HCT116 (cell line): ENCODE results near the gene FHOD3. TPM values are rescaled to one million over a fixed set of nuclear protein-coding genes. Genes with fewer than 3 reads are reported as not detected.

Experiments
- ATAC-seq: fragments of 200-7000 bp; cut with Tn5 transposase; 2 replicates; pipeline ENCODE4 v1.9.1; 2020; ENCODE audit warnings: mild to moderate bottlenecking, moderate library complexity
- BruUV-seq: library from RNA; stranded (reverse); fragments of 400-500 nt; replicated peaks from 2 replicates; lab custom pipeline; 2021; lab: Mats Ljungman, UMichigan
- CTCF ChIA-PET: fragments of 300-600 bp; sonication (Branson Sonifier 250); formaldehyde crosslinking; loops from one replicate; lab custom pipeline; 2021; ENCODE audit warnings: antibody characterized with exemption; lab: Charles Lee
- POLR2A ChIA-PET: fragments of 300-600, 350-600 bp; sonication (Branson Sonifier 250); formaldehyde crosslinking; loops from one replicate; lab custom pipeline; 2021; ENCODE audit warnings: antibody characterized with exemption; lab: Charles Lee
- RAD21 ChIA-PET, 2 experiments: fragments of 300-600 bp; sonication (Branson Sonifier 250); formaldehyde crosslinking; loops; one replicate each; lab custom pipeline; 2023; ENCODE audit warnings: low total read pairs in 2 of 2; ENCODE audit not compliant: uncharacterized antibody in 2 of 2, unreplicated experiment in 2 of 2, low non-redundant PET in 1 of 2; lab: Charles Lee
- DNase-seq: peaks from one replicate; pipeline ENCODE4 v3.0.0-alpha.2; 2010; ENCODE audit warnings: low read depth, low spot score
- H2AFZ ChIP-seq: fragments of 200-600 bp; shearing (Covaris generic), sonication (generic); 2 replicates; pipeline ENCODE4 v1.6.1; 2017; ENCODE audit warnings: low read depth, mixed run types, mixed read lengths, antibody characterized with exemption, low read length; ENCODE audit not compliant: poor library complexity, severe bottlenecking
- H3K27ac ChIP-seq: 2 replicates; pipeline ENCODE4 v1.5.1; 2012; ENCODE audit warnings: low read depth, low read length
- H3K27me3 ChIP-seq: fragments of 200-600 bp; sonication (generic); 2 replicates; pipeline ENCODE4 v1.6.1; 2016; ENCODE audit warnings: mixed run types, low read length, mixed read lengths; ENCODE audit not compliant: insufficient read depth
- H3K36me3 ChIP-seq, 2 experiments: fragments of 200-500 bp in 1 of 2; fragments of 200-600 bp in 1 of 2; sonication (Bioruptor generic) in 1 of 2; sonication (generic) in 1 of 2; 2 replicates each; pipeline versions ENCODE4 v1.5.1 to v1.6.1; 2014 to 2016; ENCODE audit warnings: low read length in 2 of 2, inconsistent platforms in 1 of 2, mixed read lengths in 1 of 2, mixed run types in 1 of 2; ENCODE audit not compliant: insufficient read depth in 2 of 2, control insufficient read depth in 1 of 2
- H3K4me1 ChIP-seq, 2 experiments: fragments of 200-600 bp in 1 of 2; sonication (generic) in 1 of 2; 2 replicates each; pipeline versions ENCODE4 v1.5.1 to v1.6.1; 2012 to 2017; ENCODE audit warnings: low read length in 2 of 2, inconsistent platforms in 1 of 2, mild to moderate bottlenecking in 1 of 2, mixed read lengths in 1 of 2, mixed run types in 1 of 2, moderate library complexity in 1 of 2; ENCODE audit not compliant: insufficient read depth in 2 of 2, control insufficient read depth in 1 of 2
- H3K4me2 ChIP-seq: fragments of 200-600 bp; sonication (generic); 2 replicates; pipeline ENCODE4 v1.6.1; 2017; ENCODE audit warnings: mixed run types, low read length, mixed read lengths
- H3K4me3 ChIP-seq, 2 experiments: fragments of 200-600 bp in 1 of 2; sonication (generic) in 1 of 2; replicated peaks in 1 of 2; 2 replicates each; pipeline ENCODE4 v1.5.1; 2011 to 2016; ENCODE audit warnings: low read length in 2 of 2, control low read depth in 1 of 2, low read depth in 1 of 2, mild to moderate bottlenecking in 1 of 2, mixed read lengths in 1 of 2, mixed run types in 1 of 2
- H3K79me2 ChIP-seq: fragments of 200-600 bp; sonication (generic); 2 replicates; pipeline ENCODE4 v1.6.1; 2017; ENCODE audit warnings: mild to moderate bottlenecking, mixed run types, low read length, moderate library complexity, mixed read lengths; ENCODE audit not compliant: insufficient read depth
- H3K9ac ChIP-seq: fragments of 200-600 bp; sonication (generic); 2 replicates; pipeline ENCODE4 v1.6.1; 2016; ENCODE audit warnings: low read length, mixed read lengths
- H3K9me2 ChIP-seq: fragments of 200-600 bp; sonication (generic), shearing (Covaris generic); 2 replicates; pipeline ENCODE4 v1.6.1; 2017; ENCODE audit warnings: mixed run types, mild to moderate bottlenecking, moderate library complexity; ENCODE audit not compliant: insufficient read depth
- H3K9me3 ChIP-seq, 2 experiments: fragments of 200-500 bp in 1 of 2; fragments of 200-600 bp in 1 of 2; sonication (Bioruptor generic) in 1 of 2; sonication (generic) in 1 of 2; 2 replicates each; pipeline ENCODE4 v1.6.1; 2014 to 2017; ENCODE audit warnings: low read length in 2 of 2, mixed read lengths in 2 of 2, inconsistent platforms in 1 of 2, low read depth in 1 of 2, mild to moderate bottlenecking in 1 of 2, mixed run types in 1 of 2, moderate library complexity in 1 of 2; ENCODE audit not compliant: control insufficient read depth in 1 of 2, insufficient read depth in 1 of 2
- H4K20me1 ChIP-seq: fragments of 200-600 bp; sonication (generic), shearing (Covaris generic); 2 replicates; pipeline ENCODE4 v1.6.1; 2017; ENCODE audit warnings: mixed run types, mild to moderate bottlenecking, moderate library complexity; ENCODE audit not compliant: insufficient read depth
- CBX3 ChIP-seq: IDR thresholded peaks from 2 replicates; pipeline ENCODE4 v1.6.1; 2012; ENCODE audit warnings: low read depth
- CEBPB ChIP-seq: IDR thresholded peaks from 2 replicates; pipeline ENCODE4 v1.6.1; 2012; ENCODE audit warnings: low read depth
- CTCF ChIP-seq, 3 experiments: fragments of 200-600 bp in 1 of 3; sonication (generic) in 1 of 3; IDR thresholded peaks in 2 of 3; conservative IDR thresholded peaks in 1 of 3; 2 replicates each; pipeline ENCODE4 v1.5.1; 2012 to 2017; ENCODE audit warnings: low read depth in 2 of 3, low read length in 2 of 3, antibody characterized with exemption in 1 of 3, borderline replicate concordance in 1 of 3, control low read depth in 1 of 3, mild to moderate bottlenecking in 1 of 3, mixed read lengths in 1 of 3, mixed run types in 1 of 3, moderate library complexity in 1 of 3; ENCODE audit not compliant: insufficient read depth in 1 of 3
- EZH2 ChIP-seq: fragments of 200-600 bp; sonication (generic); IDR thresholded peaks from 2 replicates; pipeline ENCODE4 v1.6.1; 2017; ENCODE audit warnings: antibody characterized with exemption, mixed run types
- POLR2A ChIP-seq: IDR thresholded peaks from 2 replicates; pipeline ENCODE4 v1.7.0; 2011; ENCODE audit warnings: borderline replicate concordance; ENCODE audit not compliant: insufficient read depth, insufficient read length; ENCODE audit errors: extremely low read depth
- POLR2AphosphoS5 ChIP-seq: IDR thresholded peaks from 2 replicates; pipeline ENCODE4 v1.6.1; 2011; ENCODE audit warnings: mild to moderate bottlenecking, low read depth, low read length, moderate library complexity
- SP1 ChIP-seq: IDR thresholded peaks from 2 replicates; pipeline ENCODE4 v1.6.1; 2012; ENCODE audit warnings: low read depth
- SRF ChIP-seq: IDR thresholded peaks from 2 replicates; pipeline ENCODE4 v1.6.1; 2012; ENCODE audit warnings: low read depth
- TCF7L2 ChIP-seq: IDR thresholded peaks from 2 replicates; pipeline ENCODE4 v1.7.0; 2011; ENCODE audit warnings: borderline replicate concordance, inconsistent platforms; ENCODE audit not compliant: insufficient read depth, insufficient read length; ENCODE audit errors: extremely low read depth
- ZBTB33 ChIP-seq: IDR thresholded peaks from 2 replicates; pipeline ENCODE4 v1.6.1; 2011; ENCODE audit warnings: mild to moderate bottlenecking, low read length, moderate library complexity; ENCODE audit not compliant: insufficient replicate concordance; ENCODE audit errors: extremely low read depth
- intact Hi-C: fragments of 100-400 bp; cut with micrococcal nuclease; formaldehyde crosslinking; loops from 2 replicates; pipeline ENCODE4 v1.10.0; 2022
- total RNA-seq: library from RNA; stranded (reverse); gene quantifications from one replicate; pipeline ENCODE4 v1.2.1, GENCODE V29; 2021; ENCODE audit not compliant: unreplicated experiment

The FHOD3 gene
- total RNA-seq, 1 experiment from 2014 or later, result 4.0 TPM

DNA sequence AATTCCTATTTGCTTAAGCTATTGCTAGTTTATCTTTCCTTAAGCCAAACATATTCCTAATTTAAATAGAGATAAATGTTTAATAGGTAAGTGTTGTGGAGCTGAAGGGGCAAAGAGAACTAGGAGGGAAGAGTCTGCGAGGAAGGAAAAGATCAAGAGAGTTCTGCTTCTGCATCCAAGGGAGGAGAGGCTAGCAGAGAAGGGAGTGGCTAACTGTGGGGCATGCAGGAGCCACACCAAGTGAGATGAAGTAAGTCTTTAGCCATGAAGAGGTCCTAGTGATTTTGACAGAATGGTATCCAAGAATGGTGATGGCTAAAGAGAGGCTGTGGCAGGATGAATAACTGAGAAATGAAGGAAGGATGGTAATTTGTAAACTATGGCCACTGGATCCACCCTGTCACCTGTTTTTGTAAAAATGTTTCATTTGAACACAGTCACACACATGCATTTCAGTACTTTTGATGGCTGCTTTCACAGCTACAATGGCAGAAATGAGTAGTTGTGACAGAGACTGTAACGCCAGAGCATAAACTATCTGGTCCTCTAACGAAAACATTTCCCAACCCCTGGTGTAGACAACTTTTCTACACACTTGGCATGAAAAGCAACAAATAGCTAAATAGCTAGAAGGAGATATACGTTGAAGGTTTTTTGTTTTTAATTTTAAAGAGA, 515.7 kb downstream of the FHOD3 start:
- Histone ChIP-seq H3K4me2 (no peak overlapping the region), H3K9me2 (no peaks in the 10 kb centered on the region), H3K9me3 (no peaks in the 10 kb centered on the region), H3K36me3 (peaks cover 5 to 6% of the 10 kb centered on the region in 2 experiments; a peak in 2 of 4 replicates), H4K20me1 (no peaks in the 10 kb centered on the region), H3K27me3 (no peaks in the 10 kb centered on the region), H3K27ac (no peak overlapping the region), H3K79me2 (no peaks in the 10 kb centered on the region; the same call in 1 of the 2 replicates), H3K4me3 (no peak overlapping the region), H3K4me1 (no peaks in the 10 kb centered on the region), H3K9ac (no peak overlapping the region), H2AFZ (no peak overlapping the region)
- TF ChIP-seq ZBTB33, result no peak
- no peak for TF ChIP-seq EZH2
- TF ChIP-seq SP1, result no peak
- TF ChIP-seq CTCF (IDR thresholded peaks at IDR 0.05 in 2 of 3, conservative IDR thresholded peaks at IDR 0.05 in 1 of 3; ENCODE audit: borderline replicate concordance in 1 of 3, insufficient read depth in 1 of 3, low read depth in 2 of 3, low read length in 2 of 3), result no peak
- no peak for TF ChIP-seq CEBPB
- TF ChIP-seq POLR2A, result no peak
- no peak for TF ChIP-seq POLR2AphosphoS5
- no peak for TF ChIP-seq TCF7L2
- TF ChIP-seq CBX3, result no peak
- no peak for TF ChIP-seq SRF
- ChIA-PET POLR2A (no interaction called here), CTCF (no interaction called here), RAD21 (no interaction called here)
- intact Hi-C loops, result no loop called here
- no TSS peak for BruUV-seq
- ATAC-seq (no peak), DNase-seq (no peak)
